Ovary (tissue), 3 donors: Measurements from ENCODE around the gene MADD.

Experiments used
- CTCF ChIP-seq, 3 donors: fragments of 450-650 bp in 2 of 3; fragments of 200-600 bp in 1 of 3; IDR thresholded peaks; one replicate each; pipeline versions ENCODE4 v1.5.1 to v1.8.0; 2016 to 2022; ENCODE audit warnings: antibody characterized with exemption in 3 of 3, mild to moderate bottlenecking in 1 of 3
- POLR2A ChIP-seq: fragments of 450-650 bp; IDR thresholded peaks from one replicate; pipeline ENCODE4 v1.6.1; 2017; ENCODE audit warnings: antibody characterized with exemption, mild to moderate bottlenecking, moderate library complexity
- donor health status: DM: no; HTN: no; CAD: no.

GRCh38 chr11:47229161-47229560 lies 40.8 kb upstream of the MADD start:
- TF ChIP-seq CTCF (IDR thresholded peaks at IDR 0.05): no peak
- TF ChIP-seq POLR2A: no peak
